HEK293T (cell line): Measurements from ENCODE around the gene PSMA3.

Experiments used
- CTCF ChIA-PET: fragments of 350-600 bp; formaldehyde crosslinking; extraction: SDS; loops from one replicate; lab custom pipeline; 2021; ENCODE audit warnings: antibody characterized with exemption, inconsistent platforms; lab: Yijun Ruan, JAX
- POLR2A ChIA-PET: fragments of 350-600 bp; formaldehyde crosslinking; extraction: SDS; loops from one replicate; lab custom pipeline; 2020; ENCODE audit warnings: antibody characterized with exemption, inconsistent platforms; lab: Yijun Ruan, JAX
- DNase-seq: peaks from one replicate; pipeline ENCODE4 v3.0.0; 2012; ENCODE audit warnings: mixed read lengths; ENCODE audit errors: extremely low spot score
- ARNT ChIP-seq: fragments of 450-650 bp; IDR thresholded peaks from 2 replicates; pipeline ENCODE4 v1.6.1; 2017; ENCODE audit warnings: mild to moderate bottlenecking
- BHLHE40 ChIP-seq: fragments of 450-650 bp; IDR thresholded peaks from 2 replicates; pipeline ENCODE4 v1.6.1; 2016; ENCODE audit warnings: mild to moderate bottlenecking, moderate library complexity, borderline replicate concordance
- CTBP1 ChIP-seq: fragments of 450-650 bp; IDR thresholded peaks from 2 replicates; pipeline ENCODE4 v1.6.1; 2016; ENCODE audit warnings: borderline replicate concordance
- ELF4 ChIP-seq: fragments of 450-650 bp; IDR thresholded peaks from 2 replicates; pipeline ENCODE4 v1.6.1; 2017; ENCODE audit warnings: antibody characterized with exemption
- FOXA1 ChIP-seq: fragments of 450-650 bp; IDR thresholded peaks from 2 replicates; pipeline ENCODE4 v1.6.1; 2016; ENCODE audit warnings: mild to moderate bottlenecking
- FOXK2 ChIP-seq: fragments of 450-650 bp; IDR thresholded peaks from 2 replicates; pipeline ENCODE4 v1.6.1; 2016; ENCODE audit warnings: mild to moderate bottlenecking
- FOXM1 ChIP-seq: fragments of 450-650 bp; IDR thresholded peaks from 2 replicates; pipeline ENCODE4 v1.6.1; 2017; ENCODE audit warnings: mild to moderate bottlenecking, borderline replicate concordance
- HDGF ChIP-seq: fragments of 450-650 bp; IDR thresholded peaks from 2 replicates; pipeline ENCODE4 v1.6.1; 2017; ENCODE audit warnings: antibody characterized with exemption, borderline replicate concordance
- L3MBTL2 ChIP-seq: fragments of 450-650 bp; conservative IDR thresholded peaks from 2 replicates; pipeline ENCODE4 v1.6.1; 2016; ENCODE audit warnings: mild to moderate bottlenecking
- LEF1 ChIP-seq: fragments of 450-650 bp; IDR thresholded peaks from 2 replicates; pipeline ENCODE4 v1.6.1; 2017; ENCODE audit warnings: mild to moderate bottlenecking, borderline replicate concordance
- NFRKB ChIP-seq: fragments of 450-650 bp; IDR thresholded peaks from 2 replicates; pipeline ENCODE4 v1.6.1; 2016; ENCODE audit warnings: mild to moderate bottlenecking, moderate library complexity
- PKNOX1 ChIP-seq: fragments of 450-650 bp; IDR thresholded peaks from 2 replicates; pipeline ENCODE4 v1.6.1; 2016
- SP1 ChIP-seq: fragments of 450-650 bp; IDR thresholded peaks from 2 replicates; pipeline ENCODE4 v1.6.1; 2017
- SUZ12 ChIP-seq: fragments of 450-650 bp; IDR thresholded peaks from 2 replicates; pipeline ENCODE4 v1.6.1; 2016; ENCODE audit warnings: mild to moderate bottlenecking
- TARDBP ChIP-seq: fragments of 450-650 bp; IDR thresholded peaks from 2 replicates; pipeline ENCODE4 v1.6.1; 2016
- ZNF384 ChIP-seq: fragments of 450-650 bp; IDR thresholded peaks from 2 replicates; pipeline ENCODE4 v1.6.1; 2016

The PSMA3 gene

DNA sequence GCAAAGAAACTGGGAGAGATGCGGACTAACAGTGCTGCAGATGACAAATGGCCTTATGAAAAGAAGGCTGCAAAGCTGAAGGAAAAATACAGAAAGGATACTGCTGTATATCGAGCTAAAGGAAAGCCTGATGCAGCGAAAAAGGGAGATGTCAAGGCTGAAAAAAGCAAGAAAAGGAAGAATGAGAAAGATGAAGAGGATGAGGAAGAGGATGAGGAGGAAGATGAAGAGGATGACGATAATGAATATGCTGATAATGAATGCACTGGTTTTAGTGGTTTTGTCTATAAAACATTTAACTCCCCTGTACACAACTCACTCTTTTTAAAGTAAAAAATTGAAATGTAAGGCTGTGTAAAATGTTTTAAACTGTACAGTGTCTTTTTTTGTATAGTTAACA lies 40.5 kb downstream of the PSMA3 start:
- ChIA-PET CTCF (no interaction called here), POLR2A (interaction anchor here (1.3 kb wide), 1 partner anchor 13 kb away, joined by 8 read pairs; the partner anchor contains the start of gene ARID4A)
- DNase-seq, result no peak
- TF ChIP-seq PKNOX1 (no peak), FOXA1 (no peak), ARNT (no peak), CTBP1 (no peak), BHLHE40 (no peak), TARDBP (no peak), HDGF (no peak), LEF1 (no peak), SUZ12 (no peak), FOXM1 (no peak), SP1 (no peak), ZNF384 (no peak), ELF4 (no peak), L3MBTL2 (no peak), NFRKB (no peak), FOXK2 (no peak)

DNA sequence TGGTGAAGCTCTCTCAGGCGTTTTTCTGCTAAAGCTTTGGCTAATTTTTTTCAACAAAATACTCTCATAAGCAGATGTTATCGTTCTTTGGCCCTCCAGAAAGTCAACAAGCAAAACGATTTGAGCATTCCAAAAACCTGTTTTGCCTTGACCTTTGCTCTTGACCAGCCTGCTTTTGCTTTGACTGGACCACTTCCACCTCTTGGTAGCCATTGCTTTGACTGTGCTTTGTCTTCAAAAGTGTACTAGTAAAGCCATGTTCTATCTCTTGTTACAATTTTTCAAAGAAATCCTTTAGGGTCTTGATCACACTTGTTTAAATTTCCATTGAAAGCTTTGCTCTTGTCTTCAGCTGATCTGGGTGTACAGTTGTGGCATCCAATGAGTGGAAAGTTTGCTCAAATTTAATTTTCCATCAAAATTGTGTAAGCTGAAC lies 43.0 kb downstream of the PSMA3 start:
- DNase-seq, result no peak
- ChIA-PET CTCF (no interaction called here), POLR2A (no interaction called here)
- no peak for TF ChIP-seq NFRKB
- TF ChIP-seq FOXM1, result no peak
- no peak for TF ChIP-seq ELF4
- no peak for TF ChIP-seq LEF1
- no peak for TF ChIP-seq FOXK2
- TF ChIP-seq SUZ12, result no peak

DNA sequence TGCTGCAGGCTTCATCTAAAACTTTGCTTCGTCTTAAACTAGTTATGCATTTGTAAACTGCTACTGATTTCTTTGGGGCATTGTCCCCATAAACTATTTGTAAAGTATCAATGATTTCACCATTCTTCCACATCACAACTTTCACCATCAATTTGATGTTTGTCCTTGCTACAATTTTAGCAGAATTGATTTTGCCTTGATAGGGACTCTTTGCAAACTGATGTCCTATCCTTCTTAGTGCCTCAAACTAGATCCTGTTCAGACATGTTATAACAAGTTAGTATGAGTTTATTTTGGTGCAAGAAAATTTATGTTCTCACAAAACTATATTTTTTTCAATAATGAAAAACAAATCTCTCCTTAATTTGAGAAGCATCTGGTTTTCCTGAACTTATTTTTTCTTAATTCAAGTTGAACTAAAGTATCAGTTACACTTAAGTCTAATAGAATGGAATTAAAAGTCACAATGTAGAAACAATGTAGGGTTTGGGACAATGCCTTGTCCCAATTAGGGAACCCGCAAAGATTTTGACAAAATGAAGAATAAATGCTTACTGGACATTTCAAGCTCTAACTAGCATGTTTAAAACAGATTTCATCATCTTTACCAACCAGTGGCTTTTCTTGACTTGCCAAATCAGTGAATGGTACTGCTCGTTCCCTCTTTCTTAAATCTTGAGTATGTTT lies 43.6 kb downstream of the PSMA3 start:
- CTCF ChIA-PET, result no interaction called here
- POLR2A ChIA-PET, result no interaction called here
- TF ChIP-seq SUZ12, result no peak
- TF ChIP-seq CTBP1, result no peak
- TF ChIP-seq FOXM1, result no peak
- TF ChIP-seq HDGF, result no peak
- DNase-seq, result no peak

DNA sequence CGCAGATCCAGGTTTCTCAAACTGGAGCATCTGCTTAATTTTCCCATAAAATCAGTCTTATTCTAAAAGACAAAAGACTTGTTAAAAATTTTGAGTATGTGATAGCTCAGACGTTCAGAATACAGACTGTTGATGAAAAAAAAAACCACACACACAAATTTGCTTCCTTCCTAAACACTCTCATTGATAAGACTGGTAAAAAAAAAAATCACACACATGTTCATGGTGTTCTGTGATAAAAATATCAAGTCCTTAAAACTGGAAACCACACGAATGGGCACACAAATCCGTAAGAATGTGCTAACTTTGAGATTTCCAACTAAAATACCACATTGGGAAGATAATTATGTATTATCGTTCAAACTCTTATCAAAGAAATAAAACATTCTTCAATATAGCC lies 47.0 kb downstream of the PSMA3 start:
- no peak for TF ChIP-seq PKNOX1
- no peak for TF ChIP-seq L3MBTL2
- TF ChIP-seq TARDBP, result no peak
- TF ChIP-seq CTBP1, result no peak
- no peak for TF ChIP-seq NFRKB
- TF ChIP-seq ZNF384, result no peak
- TF ChIP-seq FOXK2, result no peak
- TF ChIP-seq SUZ12, result no peak
- TF ChIP-seq FOXA1, result no peak
- TF ChIP-seq FOXM1, result no peak
- no peak for TF ChIP-seq LEF1
- no peak for TF ChIP-seq HDGF
- CTCF ChIA-PET, result no interaction called here
- DNase-seq, result no peak
- POLR2A ChIA-PET, result no interaction called here

DNA sequence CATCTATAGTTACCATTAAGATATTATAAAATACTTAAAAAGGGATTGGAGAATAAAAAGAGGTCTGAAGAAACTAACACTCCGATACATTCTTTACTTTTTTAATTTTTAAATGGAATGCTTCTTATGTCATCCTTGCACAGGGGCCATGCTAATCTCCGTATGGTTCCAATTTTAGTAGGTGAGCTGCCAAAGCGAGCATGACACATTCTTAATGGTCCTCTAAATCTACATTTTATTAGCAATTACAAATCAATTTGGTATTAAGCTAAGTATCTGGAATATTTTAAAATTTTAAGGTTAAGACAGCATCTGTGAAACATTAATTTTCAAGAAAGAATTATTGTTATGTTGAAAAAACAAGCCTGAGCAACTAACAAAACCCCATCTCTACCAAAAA lies 47.5 kb downstream of the PSMA3 start:
- TF ChIP-seq FOXA1 (no peak), BHLHE40 (no peak), FOXK2 (no peak), FOXM1 (no peak), TARDBP (no peak), ZNF384 (no peak), CTBP1 (no peak), ARNT (no peak), NFRKB (no peak), HDGF (no peak)
- ChIA-PET POLR2A (no interaction called here), CTCF (no interaction called here)
- DNase-seq, result no peak

DNA sequence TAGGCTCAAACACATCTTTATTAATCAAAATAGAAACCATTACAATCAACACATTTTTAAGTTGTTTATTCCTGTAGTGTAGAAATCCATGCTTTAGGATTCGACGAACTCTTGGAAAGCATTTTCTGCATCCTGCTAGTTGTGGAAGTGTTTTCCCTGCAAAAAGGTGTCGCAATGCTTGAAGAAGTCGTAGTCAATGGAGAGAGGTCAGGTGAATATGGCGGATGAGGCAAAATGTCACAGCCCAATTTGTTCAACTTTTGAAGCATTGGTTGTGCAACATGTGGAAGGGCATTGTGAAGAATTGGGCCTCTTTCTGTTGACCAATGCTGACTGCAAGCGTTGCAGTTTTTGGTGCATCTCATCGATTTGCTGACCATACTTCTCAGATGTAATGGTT lies 49.6 kb downstream of the PSMA3 start:
- no peak for DNase-seq
- ChIA-PET CTCF (no interaction called here), POLR2A (no interaction called here)
- TF ChIP-seq L3MBTL2 (no peak), SUZ12 (no peak), LEF1 (no peak), FOXA1 (no peak), BHLHE40 (no peak), ARNT (no peak), FOXM1 (no peak), SP1 (no peak), FOXK2 (no peak), NFRKB (no peak), CTBP1 (no peak), PKNOX1 (no peak), TARDBP (no peak), ELF4 (no peak), HDGF (no peak), ZNF384 (no peak)
